K562 (cell line): Measurements from ENCODE around the gene CHL1. TPM values are rescaled to one million over a fixed set of nuclear protein-coding genes. Genes with fewer than 3 reads are reported as not detected.

ENCODE experiments used
- ATAC-seq: fragments of 200-7000 bp; cut with Tn5 transposase; 3 replicates; pipeline ENCODE4 v1.9.1; 2020; ENCODE audit warnings: moderate library complexity
- BruUV-seq: library from RNA; stranded (reverse); fragments of 400-500 nt; replicated peaks from 2 replicates; lab custom pipeline; 2021; lab: Mats Ljungman, UMichigan
- CTCF ChIA-PET: fragments of 300-600 bp; formaldehyde crosslinking; extraction: SDS; loops from one replicate; lab custom pipeline; 2021; ENCODE audit warnings: low intra/inter-chr PET ratio; lab: Yijun Ruan, JAX
- POLR2A ChIA-PET: fragments of 300-600, 350-650 bp; sonication (Branson Sonifier 250); formaldehyde crosslinking; extraction: SDS; loops from one replicate; lab custom pipeline; 2021; ENCODE audit warnings: antibody characterized with exemption, inconsistent platforms; lab: Yijun Ruan, JAX
- DNase-seq, 4 experiments: peaks; one replicate each; pipeline versions ENCODE4 v3.0.0 to v3.0.0-alpha.2; 2011 to 2018; ENCODE audit warnings: low spot score in 3 of 4, mixed read lengths in 3 of 4; ENCODE audit errors: extremely low read depth in 1 of 4
- FAIRE-seq: peaks from 2 replicates; lab custom pipeline; 2011; peaks lifted over from hg19 to GRCh38; lab: Jason Lieb, UNC
- H2AFZ ChIP-seq: 2 replicates; pipeline ENCODE4 v1.6.0; 2011; ENCODE audit warnings: low read depth, low read length, control low read depth, inconsistent platforms
- H3K27ac ChIP-seq: fragments of 200-600 bp; 3 replicates; pipeline ENCODE4 v1.8.0; 2011; ENCODE audit warnings: low read depth, mild to moderate bottlenecking, control low read depth, inconsistent platforms, low read length, moderate library complexity, mixed read lengths; ENCODE audit errors: extremely low read depth
- H3K27me3 ChIP-seq, 2 experiments: fragments of 300-600 bp in 1 of 2; 2 replicates in 1 of 2; 3 replicates in 1 of 2; pipeline versions ENCODE4 v1.6.0 to v1.8.0; 2011; ENCODE audit warnings: inconsistent platforms in 2 of 2, low read length in 2 of 2, mild to moderate bottlenecking in 1 of 2, mixed read lengths in 1 of 2, moderate library complexity in 1 of 2; ENCODE audit not compliant: control insufficient read depth in 2 of 2, insufficient read depth in 2 of 2
- H3K36me3 ChIP-seq: fragments of 300-600 bp; 3 replicates; pipeline ENCODE4 v1.8.0; 2011; ENCODE audit warnings: mild to moderate bottlenecking, low read length, inconsistent platforms; ENCODE audit not compliant: control insufficient read depth, insufficient read depth
- H3K4me1 ChIP-seq, 2 experiments: fragments of 200-600 bp in 1 of 2; replicated peaks in 1 of 2; 2 replicates in 1 of 2; 3 replicates in 1 of 2; pipeline versions ENCODE4 v1.5.1 to v1.8.0; 2011; ENCODE audit warnings: inconsistent platforms in 2 of 2, low read length in 2 of 2, mild to moderate bottlenecking in 1 of 2, mixed read lengths in 1 of 2, moderate library complexity in 1 of 2; ENCODE audit not compliant: control insufficient read depth in 2 of 2, insufficient read depth in 2 of 2
- H3K4me2 ChIP-seq: 2 replicates; pipeline ENCODE4 v1.6.1; 2011; ENCODE audit warnings: low read length, control low read depth, inconsistent platforms, mixed read lengths; ENCODE audit not compliant: insufficient read depth
- H3K4me3 ChIP-seq: fragments of 200-600 bp; sonication (generic), shearing (Covaris generic); 2 replicates; pipeline ENCODE4 v1.5.1; 2016; ENCODE audit warnings: control low read depth, inconsistent platforms
- H3K79me2 ChIP-seq: fragments of 200-600 bp; 3 replicates; pipeline ENCODE4 v1.8.0; 2011; ENCODE audit warnings: low read length, inconsistent platforms; ENCODE audit not compliant: control insufficient read depth, insufficient read depth
- H3K9ac ChIP-seq, 2 experiments: 2 replicates each; pipeline versions ENCODE4 v1.6.0 to v1.6.1; 2011; ENCODE audit warnings: low read depth in 2 of 2, low read length in 2 of 2, control low read depth in 1 of 2, inconsistent platforms in 1 of 2, mild to moderate bottlenecking in 1 of 2, mixed read lengths in 1 of 2; ENCODE audit not compliant: insufficient read depth in 1 of 2
- H3K9me1 ChIP-seq: one replicate; pipeline ENCODE4 v1.6.0; 2011; ENCODE audit warnings: inconsistent platforms, mild to moderate bottlenecking, low read length, moderate library complexity; ENCODE audit not compliant: control insufficient read depth, insufficient read depth
- H3K9me3 ChIP-seq: replicated peaks from 2 replicates; pipeline ENCODE4 v1.5.1; 2011; ENCODE audit warnings: low read depth, low read length, inconsistent platforms; ENCODE audit not compliant: control insufficient read depth, insufficient read depth
- H4K20me1 ChIP-seq: replicated peaks from 2 replicates; pipeline ENCODE4 v1.6.1; 2011; ENCODE audit warnings: low read length, inconsistent platforms, mixed read lengths; ENCODE audit not compliant: control insufficient read depth, insufficient read depth
- ATF7 ChIP-seq: fragments of 450-650 bp; IDR thresholded peaks from 2 replicates; pipeline ENCODE4 v1.7.1; 2014; ENCODE audit warnings: mild to moderate bottlenecking, moderate library complexity
- DACH1 ChIP-seq: fragments of 450-650 bp; IDR thresholded peaks from 2 replicates; pipeline ENCODE4 v1.6.1; 2018; ENCODE audit not compliant: partially characterized antibody
- POLR3G ChIP-seq: IDR thresholded peaks from 2 replicates; pipeline ENCODE4 v1.6.1; 2011; ENCODE audit not compliant: insufficient read length, insufficient replicate concordance; ENCODE audit errors: extremely low read depth
- PRPF4 ChIP-seq: fragments of 200-400 bp; formaldehyde crosslinking; IDR thresholded peaks from one replicate; pipeline ENCODE4 v1.6.1; 2017; ENCODE audit warnings: low read length, low read depth, mild to moderate bottlenecking; ENCODE audit not compliant: insufficient read depth, poor library complexity, severe bottlenecking
- ZKSCAN3 ChIP-seq: fragments of 250-450 bp; sonication (Bioruptor Pico); IDR thresholded peaks from 2 replicates; pipeline ENCODE4 v1.4.0; 2020
- WGBS: fragments of 100-300 bp; shearing (Covaris generic); methylation state at CpG from one replicate; pipeline ENCODE4 v1.1.6; 2016; ENCODE audit warnings: low coverage, mixed read lengths; ENCODE audit not compliant: insufficient coverage; ENCODE audit errors: missing lambda C conversion rate; 5-methylcytosine and 5-hydroxymethylcytosine counted together
- in situ Hi-C: fragments of 300-500 bp; cut with MboI; formaldehyde crosslinking; loops from 4 replicates; pipeline ENCODE4 v1.15.0; 2018; ENCODE audit warnings: inconsistent platforms, mixed read lengths
- intact Hi-C: fragments of 100-400 bp; cut with micrococcal nuclease; formaldehyde crosslinking; loops from 2 replicates; pipeline ENCODE4 v1.14.2; 2022
- polyA plus RNA-seq, 8 experiments: library from polyadenylated mRNA; depleted of rRNA in 4 of 8; stranded (reverse) in 5 of 8; unstranded in 3 of 8; fragments of >200 nt; fragmentation: Nextera tagmentation in 2 of 8; fragmentation: Illumina TruSeq in 1 of 8; extraction: Ambion mirVana in 2 of 8; extraction: Trizol in 1 of 8; gene quantifications; 2 replicates each; pipeline versions ENCODE4 v1.2.1 to v1.2.3, GENCODE V29; 2011 to 2014; ENCODE audit warnings: inconsistent platforms in 1 of 8, missing spikeins in 1 of 8
- total RNA-seq, 7 experiments: library from RNA; depleted of rRNA in 6 of 7; stranded (reverse); fragments of >200 nt in 6 of 7; fragmentation: Illumina TruSeq in 2 of 7; extraction: Trizol in 2 of 7; gene quantifications; 2 replicates each; pipeline versions ENCODE4 v1.2.1 to v1.2.3, GENCODE V29; 2011 to 2021; ENCODE audit warnings: low replicate concordance in 1 of 7
- TF ChIP-seq, protein P1 (sequence below): sonication (generic); formaldehyde crosslinking; IDR thresholded peaks from 2 replicates; pipeline ENCODE4 v1.8.0; 2022; ENCODE audit warnings: mild to moderate bottlenecking, missing genetic modification reagents

Gene CHL1
- total and polyA plus RNA-seq, 9 of the 15 experiments (the other 6 are each of a cell fraction or from before 2014, with no cell fraction given): 0.02 TPM; not detected in 8

DNA sequence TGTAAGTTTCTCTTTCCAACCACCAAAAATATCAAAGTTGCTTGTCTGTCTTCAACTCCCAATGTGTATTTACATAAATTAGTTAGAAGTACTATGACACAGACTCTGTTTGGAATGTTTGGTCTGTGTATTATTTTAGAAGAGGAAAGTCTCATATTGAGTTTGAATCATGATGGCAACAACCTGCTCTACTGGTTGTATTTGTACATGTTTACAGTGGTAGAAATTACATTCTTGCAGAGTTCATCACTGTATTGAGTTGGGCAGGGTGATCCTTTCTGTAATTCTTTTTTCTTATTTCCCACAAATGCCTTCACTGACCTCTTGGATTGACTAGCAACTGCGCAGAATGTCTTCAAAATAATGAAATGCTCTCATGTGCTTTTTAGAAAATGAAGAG is 149.6 kb downstream of the CHL1 start:
- CTCF ChIA-PET: no interaction called here
- ATAC-seq: no peak
- POLR2A ChIA-PET: interaction anchor here (0.7 kb wide), 1 partner anchor 91 kb away, joined by 3 read pairs; no protein-coding TSS in a partner anchor
- BruUV-seq: no TSS peak
- H3K27ac ChIP-seq: no peak overlapping the region
- H2AFZ ChIP-seq: no peak overlapping the region
- no peaks in the 10 kb centered on the region for H3K36me3 ChIP-seq
- no peaks in the 10 kb centered on the region for H4K20me1 ChIP-seq
- no peak overlapping the region for H3K4me2 ChIP-seq
- no peaks in the 10 kb centered on the region for H3K9me1 ChIP-seq
- intact Hi-C loops: no loop called here
- WGBS: 5% methylated on average over 1 of the region's 1 CpG
- no peaks in the 10 kb centered on the region for H3K4me1 ChIP-seq
- TF ChIP-seq ATF7 (no peak), ZKSCAN3 (CRISPR knock-in tag) (no peak), DACH1 (no peak), POLR3G (no peak), PRPF4 (no peak)
- TF ChIP-seq, protein P1, sequence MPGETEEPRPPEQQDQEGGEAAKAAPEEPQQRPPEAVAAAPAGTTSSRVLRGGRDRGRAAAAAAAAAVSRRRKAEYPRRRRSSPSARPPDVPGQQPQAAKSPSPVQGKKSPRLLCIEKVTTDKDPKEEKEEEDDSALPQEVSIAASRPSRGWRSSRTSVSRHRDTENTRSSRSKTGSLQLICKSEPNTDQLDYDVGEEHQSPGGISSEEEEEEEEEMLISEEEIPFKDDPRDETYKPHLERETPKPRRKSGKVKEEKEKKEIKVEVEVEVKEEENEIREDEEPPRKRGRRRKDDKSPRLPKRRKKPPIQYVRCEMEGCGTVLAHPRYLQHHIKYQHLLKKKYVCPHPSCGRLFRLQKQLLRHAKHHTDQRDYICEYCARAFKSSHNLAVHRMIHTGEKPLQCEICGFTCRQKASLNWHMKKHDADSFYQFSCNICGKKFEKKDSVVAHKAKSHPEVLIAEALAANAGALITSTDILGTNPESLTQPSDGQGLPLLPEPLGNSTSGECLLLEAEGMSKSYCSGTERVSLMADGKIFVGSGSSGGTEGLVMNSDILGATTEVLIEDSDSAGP (CRISPR knock-in tag): no peak
- TF ChIP-seq, all 486 proteins: peak for 0
- in situ Hi-C loops: no loop called here
- peaks cover 2% of the 10 kb centered on the region; the same call in 1 of the 2 replicates for H3K9me3 ChIP-seq
- H3K27me3 ChIP-seq: no peaks in the 10 kb centered on the region
- H3K9ac ChIP-seq: no peak overlapping the region
- DNase-seq (no peak), FAIRE-seq (no peak)
- H3K79me2 ChIP-seq: no peaks in the 10 kb centered on the region
- H3K4me3 ChIP-seq: no peak overlapping the region
